ENCODE measurements around the gene TLNRD1.

The TLNRD1 gene

DNA sequence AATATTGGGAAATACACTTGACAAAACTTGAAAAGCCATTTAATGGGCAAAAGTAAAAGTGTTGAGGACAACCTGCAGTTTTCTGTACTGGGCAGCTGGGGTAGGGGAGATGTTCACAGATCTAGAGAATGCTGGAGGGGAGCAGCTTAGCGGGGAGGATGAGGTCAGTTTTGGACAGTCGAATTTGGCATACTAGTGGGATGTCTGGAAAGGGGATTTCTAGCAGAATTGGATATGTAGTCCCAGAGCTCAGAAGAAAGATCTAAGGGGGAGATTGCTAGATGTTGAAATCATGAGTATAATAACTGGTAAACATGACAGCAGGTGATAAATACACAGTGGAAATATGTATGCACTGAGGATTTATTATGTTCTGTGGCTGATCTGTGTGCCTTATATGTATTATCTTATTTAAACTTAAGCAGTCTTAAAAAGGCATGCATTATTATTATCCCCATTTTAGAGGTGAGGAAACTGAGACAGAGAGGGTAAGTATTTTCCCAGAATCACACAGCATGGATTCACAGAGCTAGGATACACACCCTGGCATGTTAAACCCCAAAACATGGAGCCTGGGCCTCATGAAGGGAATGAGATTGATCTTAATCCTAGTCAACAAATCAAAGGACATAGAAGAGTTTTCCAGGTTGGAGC is 42.7 kb downstream of the TLNRD1 start:
- no peaks in the 10 kb centered on the region for H3K27me3 Mint-ChIP-seq
- H3K27ac Mint-ChIP-seq, result no peak overlapping the region
- H3K36me3 Mint-ChIP-seq (ENCODE audit: low read depth), result no peaks in the 10 kb centered on the region

GRCh38 chr15:81043935-81044575 is 43.3 kb downstream of the TLNRD1 start:
- no peaks in the 10 kb centered on the region for H3K36me3 Mint-ChIP-seq (ENCODE audit: low read depth)
- H3K27ac Mint-ChIP-seq, result no peak overlapping the region
- H3K27me3 Mint-ChIP-seq, result no peaks in the 10 kb centered on the region
- H3K9me3 Mint-ChIP-seq, result peaks cover 6% of the 10 kb centered on the region
- H3K4me3 Mint-ChIP-seq, result no peak overlapping the region
- H3K4me1 Mint-ChIP-seq (ENCODE audit: low read depth), result peaks cover 15% of the 10 kb centered on the region

More for the DNA sequence above, 42.7 kb downstream of the TLNRD1 start:
- Mint-ChIP-seq H3K4me1 (ENCODE audit: low read depth) (peaks cover 20% of the 10 kb centered on the region), H3K4me3 (no peak overlapping the region), H3K9me3 (peaks cover 6% of the 10 kb centered on the region)

- peaks cover 9% of the 10 kb centered on the region for H3K4me1 Mint-ChIP-seq (ENCODE audit: low read depth)
- no peak overlapping the region for H3K27ac Mint-ChIP-seq
- H3K36me3 Mint-ChIP-seq (ENCODE audit: low read depth), result no peaks in the 10 kb centered on the region
- H3K4me3 Mint-ChIP-seq, result no peak overlapping the region
- peaks cover 5% of the 10 kb centered on the region for H3K27me3 Mint-ChIP-seq
- H3K9me3 Mint-ChIP-seq, result peaks cover 6% of the 10 kb centered on the region
Measured at GRCh38 chr15:81046290-81046689, 45.6 kb downstream of the TLNRD1 start.

- Mint-ChIP-seq H3K36me3 (ENCODE audit: low read depth) (no peaks in the 10 kb centered on the region), H3K4me1 (ENCODE audit: low read depth) (peaks cover 18% of the 10 kb centered on the region), H3K27ac (no peak overlapping the region), H3K27me3 (peaks cover 5% of the 10 kb centered on the region), H3K4me3 (no peak overlapping the region), H3K9me3 (peaks cover 6% of the 10 kb centered on the region)
Measured at GRCh38 chr15:81047928-81048327, 47.2 kb downstream of the TLNRD1 start.

- peaks cover 5% of the 10 kb centered on the region for H3K27me3 Mint-ChIP-seq
- peaks cover 6% of the 10 kb centered on the region for H3K9me3 Mint-ChIP-seq
- H3K4me1 Mint-ChIP-seq (ENCODE audit: low read depth), result peaks cover 18% of the 10 kb centered on the region
- no peak overlapping the region for H3K4me3 Mint-ChIP-seq
- no peak overlapping the region for H3K27ac Mint-ChIP-seq
- H3K36me3 Mint-ChIP-seq (ENCODE audit: low read depth), result no peaks in the 10 kb centered on the region
Measured at GRCh38 chr15:81049835-81050234, 49.1 kb downstream of the TLNRD1 start.

DNA sequence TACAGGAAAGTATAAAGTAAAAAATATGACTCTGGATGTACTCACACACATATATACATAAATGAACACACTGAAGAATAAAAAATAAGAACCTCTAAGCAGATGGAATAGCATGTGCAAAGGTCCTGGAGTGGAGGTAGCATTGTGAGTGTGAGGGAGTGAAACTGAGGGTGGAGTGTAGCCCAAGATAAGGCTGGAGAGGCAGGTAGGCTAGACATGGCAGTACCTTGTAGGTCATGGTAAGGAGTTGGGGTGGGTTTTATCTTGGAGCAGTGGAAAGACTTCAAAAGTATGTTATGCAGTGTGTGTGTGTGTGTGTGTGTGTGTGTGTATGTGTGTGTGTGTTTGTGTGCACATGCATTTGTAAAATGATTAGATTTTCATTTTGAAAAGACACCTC is 49.5 kb downstream of the TLNRD1 start:
- H3K4me3 Mint-ChIP-seq, result no peak overlapping the region
- no peak overlapping the region for H3K27ac Mint-ChIP-seq
- no peaks in the 10 kb centered on the region for H3K36me3 Mint-ChIP-seq (ENCODE audit: low read depth)
- peaks cover 6% of the 10 kb centered on the region for H3K9me3 Mint-ChIP-seq
- peaks cover 18% of the 10 kb centered on the region for H3K4me1 Mint-ChIP-seq (ENCODE audit: low read depth)
- H3K27me3 Mint-ChIP-seq, result peaks cover 5% of the 10 kb centered on the region

- H3K36me3 Mint-ChIP-seq (ENCODE audit: low read depth), result no peaks in the 10 kb centered on the region
- H3K4me1 Mint-ChIP-seq (ENCODE audit: low read depth), result peaks cover 12% of the 10 kb centered on the region
- no peak overlapping the region for H3K4me3 Mint-ChIP-seq
- H3K27me3 Mint-ChIP-seq, result peaks cover 5% of the 10 kb centered on the region
- no peak overlapping the region for H3K27ac Mint-ChIP-seq
- H3K9me3 Mint-ChIP-seq, result peaks cover 4% of the 10 kb centered on the region
Measured at GRCh38 chr15:81050805-81051204, 50.1 kb downstream of the TLNRD1 start.

DNA sequence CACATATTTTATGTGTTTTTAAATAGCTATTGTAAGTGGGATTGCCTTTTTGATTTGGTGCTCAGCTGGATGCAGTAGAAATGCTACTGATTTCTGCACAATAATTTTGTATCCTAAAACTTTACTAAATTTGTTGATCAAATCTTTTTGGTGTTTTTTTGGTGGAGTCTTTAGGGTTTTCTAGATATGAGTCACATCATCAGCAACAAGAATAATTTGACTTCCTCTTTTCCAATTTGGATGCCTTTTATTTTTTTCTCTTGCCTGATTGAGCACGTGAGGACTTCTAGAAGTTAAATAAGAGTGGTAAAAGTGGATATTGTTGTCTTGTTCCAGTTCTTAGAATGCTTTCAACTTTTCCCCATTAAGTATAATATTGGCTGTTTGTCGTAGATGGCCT is 51.3 kb downstream of the TLNRD1 start:
- H3K4me3 Mint-ChIP-seq, result no peak overlapping the region
- H3K9me3 Mint-ChIP-seq, result no peaks in the 10 kb centered on the region
- no peaks in the 10 kb centered on the region for H3K36me3 Mint-ChIP-seq (ENCODE audit: low read depth)
- H3K4me1 Mint-ChIP-seq (ENCODE audit: low read depth), result peaks cover 9% of the 10 kb centered on the region
- H3K27ac Mint-ChIP-seq, result no peak overlapping the region
- H3K27me3 Mint-ChIP-seq, result peaks cover 9% of the 10 kb centered on the region

GRCh38 chr15:81053621-81054020 is 52.9 kb downstream of the TLNRD1 start:
- Mint-ChIP-seq H3K9me3 (no peaks in the 10 kb centered on the region), H3K27ac (no peak overlapping the region), H3K4me3 (no peak overlapping the region), H3K27me3 (peaks cover 9% of the 10 kb centered on the region), H3K4me1 (ENCODE audit: low read depth) (peaks cover 9% of the 10 kb centered on the region), H3K36me3 (ENCODE audit: low read depth) (no peaks in the 10 kb centered on the region)

DNA sequence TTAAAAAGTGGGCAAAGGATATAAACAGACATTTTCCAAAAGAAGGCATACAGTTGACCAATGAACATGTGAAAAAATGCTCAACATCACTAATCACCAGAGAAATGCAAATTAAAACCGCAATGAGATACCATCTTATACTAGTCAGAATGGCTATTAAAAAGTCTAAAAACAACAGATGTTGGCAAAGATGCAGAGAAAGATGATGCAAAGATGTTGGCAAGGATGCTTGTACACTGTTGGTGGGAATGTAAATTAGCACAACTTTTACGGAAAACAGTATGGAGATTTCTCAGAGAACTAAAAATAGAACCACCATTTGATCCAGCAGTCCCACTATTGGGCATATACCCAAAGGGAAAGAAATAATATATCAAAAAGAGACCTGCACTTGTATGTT is 53.5 kb downstream of the TLNRD1 start:
- H3K36me3 Mint-ChIP-seq (ENCODE audit: low read depth), result no peaks in the 10 kb centered on the region
- H3K4me3 Mint-ChIP-seq, result no peak overlapping the region
- peaks cover 9% of the 10 kb centered on the region for H3K27me3 Mint-ChIP-seq

More for the DNA sequence above, 53.5 kb downstream of the TLNRD1 start:
- no peaks in the 10 kb centered on the region for H3K9me3 Mint-ChIP-seq
- no peak overlapping the region for H3K27ac Mint-ChIP-seq
- H3K4me1 Mint-ChIP-seq (ENCODE audit: low read depth), result peaks cover 9% of the 10 kb centered on the region
